Memory B cell (primary cell): ENCODE results near the gene MMP24OS.
"Not testable (repeated sequence)": the region's sequence is repeated elsewhere in the genome, so short reads cannot be mapped to it uniquely, and the experiment has no call there.

Experiments used
- ATAC-seq: fragments of 150-1000 bp; cut with Tn5 transposase; 2 replicates; pipeline ENCODE4 v1.10.0; 2021; ENCODE audit warnings: low read depth, mild to moderate bottlenecking, moderate library complexity
- DNase-seq, 2 donors: peaks; one replicate each; pipeline ENCODE4 v3.0.0; 2022; ENCODE audit warnings: low spot score in 2 of 2
- H3K27ac Mint-ChIP-seq: one replicate; pipeline ENCODE4 v1.8.0; 2022; ENCODE audit warnings: mild to moderate bottlenecking, moderate library complexity, mixed read lengths
- H3K27me3 Mint-ChIP-seq: one replicate; pipeline ENCODE4 v1.8.0; 2022; ENCODE audit warnings: mixed read lengths
- H3K36me3 Mint-ChIP-seq: one replicate; pipeline ENCODE4 v1.8.0; 2022; ENCODE audit warnings: mild to moderate bottlenecking, mixed read lengths
- H3K4me1 Mint-ChIP-seq: one replicate; pipeline ENCODE4 v1.8.0; 2022; ENCODE audit warnings: mixed read lengths
- H3K4me3 Mint-ChIP-seq: one replicate; pipeline ENCODE4 v1.8.0; 2022; ENCODE audit warnings: mild to moderate bottlenecking, moderate library complexity, mixed read lengths
- H3K9me3 Mint-ChIP-seq: one replicate; pipeline ENCODE4 v1.8.0; 2022; ENCODE audit warnings: mixed read lengths

MMP24OS gene

DNA sequence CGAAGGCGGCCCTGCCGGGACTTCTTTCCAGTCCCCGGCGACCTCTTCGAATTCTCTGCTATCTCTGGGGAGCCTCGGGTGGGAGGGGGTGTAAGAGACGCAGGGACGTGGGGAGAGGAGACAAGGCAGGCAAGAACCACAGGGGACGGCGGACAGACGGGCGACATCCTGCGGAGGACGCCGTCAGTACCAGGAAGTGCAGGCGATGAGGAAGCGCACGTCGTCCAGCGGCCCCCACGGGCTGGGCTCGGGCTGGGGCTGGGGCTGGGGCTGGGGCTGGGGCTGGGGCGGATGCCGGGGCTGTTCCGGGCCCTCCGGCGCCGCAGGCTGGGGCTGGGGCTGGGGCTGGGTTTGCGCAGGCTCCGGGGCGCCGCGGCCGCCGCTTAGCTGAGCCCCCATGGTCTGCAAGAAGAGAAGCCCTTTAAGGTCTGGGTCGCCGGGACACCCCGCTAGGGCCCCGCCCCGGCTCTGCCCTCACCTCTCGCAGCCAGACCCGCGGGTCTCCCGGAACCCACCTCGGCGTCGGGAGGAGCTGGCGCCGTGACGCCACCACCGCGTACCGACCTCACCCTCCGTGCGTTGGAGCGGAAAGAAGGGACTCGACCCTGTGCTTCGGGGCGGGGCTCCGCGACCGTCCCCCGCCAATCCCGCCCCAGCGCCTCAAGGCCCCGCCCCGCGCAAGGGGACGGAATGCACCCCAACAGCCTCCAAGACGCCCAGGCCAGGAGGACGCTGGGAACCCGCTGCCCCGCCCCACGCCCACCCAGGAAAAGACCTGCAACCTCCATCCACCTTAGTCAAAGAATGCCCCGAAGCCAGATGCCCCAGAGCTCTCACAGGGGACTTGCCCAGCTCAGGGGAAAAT is at the start of gene MMP24OS:
Gene MMP24OS (minus strand): TSS at position 592 of the 865 bp plus-strand sequence. CDS start 193 bp downstream, at position 399.
- Mint-ChIP-seq H3K36me3 (peaks cover 19% of the 10 kb centered on the region), H3K9me3 (no peaks in the 10 kb centered on the region), H3K27ac (peak within 1 kb of the TSS; percentile 95), H3K27me3 (no peaks in the 10 kb centered on the region), H3K4me3 (peak within 1 kb of the TSS; percentile 93), H3K4me1 (peaks cover 16% of the 10 kb centered on the region)
- DNase-seq (peak; percentile 87 to 90), ATAC-seq (peak; percentile 86)

DNA sequence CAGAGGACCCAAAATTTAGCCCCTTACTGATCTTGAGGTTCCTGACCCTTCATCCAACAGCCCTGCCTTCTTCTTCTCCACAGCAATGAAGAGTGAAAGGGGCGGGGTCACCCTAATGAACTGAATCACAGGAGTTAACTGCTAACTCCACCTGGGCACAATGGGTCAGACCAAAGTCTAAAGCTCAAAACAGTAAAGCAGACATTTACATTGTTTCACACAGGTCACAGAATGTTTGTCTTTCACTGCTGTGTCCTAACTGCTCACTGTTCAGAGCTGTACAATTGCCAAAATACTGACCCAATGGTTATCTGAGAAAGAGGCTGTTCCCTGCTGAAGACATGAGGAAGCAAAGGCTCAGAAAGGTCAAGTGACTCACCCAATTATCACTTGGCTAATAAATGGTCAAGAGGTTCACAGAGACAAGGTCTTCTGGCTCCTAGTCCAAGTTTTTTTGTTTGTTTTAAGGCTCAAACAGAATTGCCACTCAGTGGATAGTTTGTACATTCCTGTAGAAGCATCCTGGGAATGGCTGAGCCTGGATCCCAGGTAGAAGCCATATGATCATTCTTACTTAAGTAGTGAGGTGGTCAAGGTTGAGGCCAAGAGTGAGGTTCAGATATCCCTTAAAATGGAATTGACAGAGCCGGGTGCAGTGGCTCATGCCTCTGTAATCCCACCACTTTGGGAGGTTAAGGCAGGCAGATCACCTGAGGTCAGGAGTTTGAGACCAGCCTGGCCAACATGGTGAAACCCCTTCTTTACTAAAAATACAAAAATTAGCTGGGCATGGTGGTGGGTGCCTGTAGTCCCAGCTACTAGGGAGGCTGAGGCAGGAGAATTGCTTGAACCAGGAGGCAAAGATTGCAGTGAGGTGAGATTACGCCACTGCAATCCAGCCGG is 49.4 kb upstream of the MMP24OS start:
- Mint-ChIP-seq H3K36me3 (peaks cover 11% of the 10 kb centered on the region), H3K27ac (no peak overlapping the region), H3K4me3 (no peak overlapping the region), H3K4me1 (peaks cover 6% of the 10 kb centered on the region), H3K27me3 (no peaks in the 10 kb centered on the region), H3K9me3 (no peaks in the 10 kb centered on the region)
- no peak for ATAC-seq
- no peak for DNase-seq

DNA sequence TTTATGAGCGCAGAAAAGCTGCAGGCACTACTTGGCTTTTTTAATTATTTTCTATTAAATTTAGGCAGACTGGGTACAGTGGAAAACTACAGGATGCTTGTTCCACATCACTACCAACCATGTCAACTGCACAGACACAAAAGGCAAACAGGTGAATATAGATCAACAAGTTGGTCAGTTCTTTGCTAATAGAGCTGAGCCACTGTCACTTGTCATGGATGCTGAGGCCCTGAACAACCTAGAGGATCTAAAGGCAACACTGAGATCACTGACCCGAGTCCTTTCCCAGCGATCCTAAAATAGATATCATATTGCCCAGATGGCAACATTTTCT is 48.8 kb upstream of the MMP24OS start:
- no peaks in the 10 kb centered on the region for H3K9me3 Mint-ChIP-seq
- H3K27ac Mint-ChIP-seq: no peak overlapping the region
- H3K36me3 Mint-ChIP-seq: peaks cover 11% of the 10 kb centered on the region
- H3K27me3 Mint-ChIP-seq: no peaks in the 10 kb centered on the region
- DNase-seq: no peak
- H3K4me3 Mint-ChIP-seq: no peak overlapping the region
- ATAC-seq: no peak
- H3K4me1 Mint-ChIP-seq: peaks cover 6% of the 10 kb centered on the region

DNA sequence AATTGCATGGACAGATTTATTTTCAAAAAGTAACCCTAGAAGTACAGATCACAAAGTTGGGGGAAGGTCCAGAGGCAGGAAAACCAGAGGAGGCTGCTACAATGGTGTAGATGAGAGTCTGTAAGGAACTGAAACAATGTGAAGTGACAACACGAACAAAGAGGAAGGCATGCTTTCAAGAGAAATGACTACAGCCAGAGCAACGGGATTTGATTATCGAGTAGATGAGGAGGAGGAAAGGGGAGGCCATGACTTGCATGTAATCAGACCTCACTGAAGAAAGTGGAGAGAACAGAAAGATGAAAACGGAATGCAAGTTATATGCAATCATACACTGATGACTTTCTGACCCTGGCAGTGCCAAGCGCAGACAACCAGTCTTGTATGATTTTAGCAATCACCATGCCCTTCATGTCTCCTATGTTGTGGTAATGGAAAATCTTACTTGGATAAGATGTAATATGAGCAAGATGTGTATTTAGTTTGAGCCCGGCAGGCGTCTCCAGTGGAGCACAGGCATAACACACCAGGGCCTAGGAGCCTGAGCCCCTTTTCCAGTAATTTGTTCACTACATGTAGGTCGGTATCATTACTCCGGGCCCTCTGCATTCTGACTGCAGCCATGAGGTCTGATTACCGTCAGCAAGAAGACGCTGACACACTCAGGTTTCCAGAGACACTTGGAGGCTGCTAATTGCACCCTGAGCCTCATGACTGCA is 48.3 kb upstream of the MMP24OS start:
- no peak overlapping the region for H3K27ac Mint-ChIP-seq
- peaks cover 11% of the 10 kb centered on the region for H3K36me3 Mint-ChIP-seq
- H3K27me3 Mint-ChIP-seq: no peaks in the 10 kb centered on the region
- no peaks in the 10 kb centered on the region for H3K9me3 Mint-ChIP-seq
- peaks cover 6% of the 10 kb centered on the region for H3K4me1 Mint-ChIP-seq
- ATAC-seq (no peak), DNase-seq (no peak)
- H3K4me3 Mint-ChIP-seq: no peak overlapping the region

DNA sequence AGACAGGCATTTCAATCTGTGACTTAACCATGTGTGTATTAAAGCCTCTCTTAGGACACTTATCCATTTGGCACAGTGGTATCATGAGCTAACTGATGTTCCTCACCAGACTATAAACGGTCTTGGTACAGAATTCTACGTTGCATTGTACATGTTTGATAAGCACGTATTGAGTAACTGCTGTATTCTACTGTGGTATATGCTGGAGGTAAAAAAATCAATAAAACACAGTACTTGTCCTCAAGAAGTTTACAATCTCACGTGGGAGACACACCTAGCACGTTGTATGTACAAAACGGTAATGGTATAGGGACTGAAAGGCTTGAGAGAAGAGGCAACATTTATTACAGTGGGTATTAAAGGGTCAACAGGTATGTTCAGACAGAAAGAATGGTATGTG is 47.5 kb upstream of the MMP24OS start:
- peaks cover 6% of the 10 kb centered on the region for H3K4me1 Mint-ChIP-seq
- no peak for DNase-seq

DNA sequence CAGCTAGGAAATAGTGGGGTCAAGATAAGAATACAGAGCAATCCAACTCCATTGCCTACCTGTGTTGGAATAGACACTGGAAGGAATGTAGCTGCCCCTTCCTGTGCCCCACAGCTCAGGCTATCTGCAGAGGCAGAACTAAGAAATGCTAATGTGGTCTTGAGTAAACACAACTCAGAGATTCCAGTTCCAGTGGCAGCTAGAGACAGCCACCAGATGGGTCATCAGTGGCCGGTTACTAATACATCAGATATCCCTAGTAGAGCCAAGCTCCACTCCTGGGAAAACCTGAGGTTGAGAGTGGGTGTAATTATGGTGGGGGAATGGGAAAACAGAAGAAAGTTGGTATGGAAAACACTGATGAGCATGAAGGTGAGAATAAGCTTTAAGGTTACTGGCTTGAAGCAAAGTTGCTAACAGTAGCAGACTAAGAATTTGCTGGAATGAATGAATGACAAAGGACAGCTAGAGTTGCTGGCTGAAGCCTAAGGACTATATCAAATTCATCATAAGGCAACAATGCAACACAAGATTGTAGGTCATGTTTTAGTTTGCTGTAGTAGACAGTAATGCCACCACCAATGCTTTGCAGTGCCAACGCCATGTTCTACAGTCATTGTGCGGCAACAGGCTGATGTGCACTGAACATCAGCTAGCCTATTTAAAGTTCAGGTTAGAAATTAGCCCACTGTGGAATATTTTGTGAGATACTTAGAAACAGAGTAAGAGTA is 42.6 kb upstream of the MMP24OS start:
- no peak overlapping the region for H3K4me3 Mint-ChIP-seq
- DNase-seq (no peak), ATAC-seq (no peak)
- no peaks in the 10 kb centered on the region for H3K27me3 Mint-ChIP-seq
- H3K9me3 Mint-ChIP-seq: no peaks in the 10 kb centered on the region
- peaks cover 2% of the 10 kb centered on the region for H3K4me1 Mint-ChIP-seq
- peaks cover 9% of the 10 kb centered on the region for H3K36me3 Mint-ChIP-seq
- H3K27ac Mint-ChIP-seq: peak overlapping the region; percentile 15

More for the DNA sequence above, 47.5 kb upstream of the MMP24OS start:
- Mint-ChIP-seq H3K27ac (no peak overlapping the region), H3K4me3 (no peak overlapping the region), H3K9me3 (no peaks in the 10 kb centered on the region), H3K27me3 (no peaks in the 10 kb centered on the region), H3K36me3 (peaks cover 13% of the 10 kb centered on the region)
- ATAC-seq: no peak

DNA sequence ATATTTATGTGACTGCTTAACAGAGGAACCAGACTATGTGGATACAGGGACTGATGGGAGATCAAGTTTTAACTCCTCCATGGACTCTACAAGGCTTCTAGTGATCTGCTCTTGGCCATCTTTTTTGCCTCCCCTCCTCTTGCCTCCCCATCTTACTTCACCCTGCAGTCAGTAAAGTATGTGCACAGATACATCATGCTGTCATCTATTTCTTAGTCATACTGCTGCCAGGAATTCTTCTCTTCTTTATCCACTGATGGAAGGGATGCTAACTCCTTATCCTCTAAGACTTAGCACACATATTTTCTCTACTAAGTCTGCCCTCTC is 41.9 kb upstream of the MMP24OS start:
- no peaks in the 10 kb centered on the region for H3K9me3 Mint-ChIP-seq
- no peak for DNase-seq
- no peak overlapping the region for H3K4me3 Mint-ChIP-seq
- peaks cover 7% of the 10 kb centered on the region for H3K4me1 Mint-ChIP-seq
- no peak for ATAC-seq
- H3K27ac Mint-ChIP-seq: no peak overlapping the region
- no peaks in the 10 kb centered on the region for H3K27me3 Mint-ChIP-seq
- H3K36me3 Mint-ChIP-seq: peaks cover 9% of the 10 kb centered on the region

DNA sequence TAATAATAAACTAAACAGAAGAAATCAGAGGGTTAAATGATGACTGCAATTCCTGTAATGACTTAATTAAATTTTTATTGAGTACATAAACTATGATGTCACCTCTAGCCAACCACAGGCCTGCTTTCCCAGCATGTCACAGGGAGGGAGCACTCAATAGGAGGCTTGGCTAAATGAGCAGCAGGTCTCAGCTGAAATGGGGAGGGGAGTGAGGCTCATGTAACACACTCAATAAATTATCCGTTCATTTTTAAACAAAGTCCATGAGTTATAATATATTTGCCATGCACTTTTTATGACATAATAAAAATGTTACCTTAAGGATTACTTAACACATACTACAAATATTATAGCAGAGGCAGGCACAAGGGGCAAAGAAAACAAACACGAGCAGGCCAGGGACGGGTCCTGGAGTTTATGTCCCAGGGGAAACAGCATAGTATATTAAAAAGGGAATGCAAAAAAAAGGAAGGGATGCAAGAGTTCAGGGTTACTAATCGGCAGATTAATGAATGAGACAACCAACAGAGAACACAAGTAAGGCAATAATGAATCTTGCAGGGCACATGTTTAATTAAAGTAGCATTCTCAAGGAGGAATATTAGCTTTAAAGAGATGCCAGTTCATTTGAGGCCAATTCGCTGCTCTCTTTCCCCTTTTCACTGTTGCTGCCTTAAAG is 41.4 kb upstream of the MMP24OS start:
- H3K4me3 Mint-ChIP-seq: no peak overlapping the region
- H3K27me3 Mint-ChIP-seq: no peaks in the 10 kb centered on the region
- H3K27ac Mint-ChIP-seq: no peak overlapping the region
- ATAC-seq: no peak
- peaks cover 11% of the 10 kb centered on the region for H3K36me3 Mint-ChIP-seq
- DNase-seq: no peak
- H3K4me1 Mint-ChIP-seq: peaks cover 7% of the 10 kb centered on the region
- no peaks in the 10 kb centered on the region for H3K9me3 Mint-ChIP-seq

DNA sequence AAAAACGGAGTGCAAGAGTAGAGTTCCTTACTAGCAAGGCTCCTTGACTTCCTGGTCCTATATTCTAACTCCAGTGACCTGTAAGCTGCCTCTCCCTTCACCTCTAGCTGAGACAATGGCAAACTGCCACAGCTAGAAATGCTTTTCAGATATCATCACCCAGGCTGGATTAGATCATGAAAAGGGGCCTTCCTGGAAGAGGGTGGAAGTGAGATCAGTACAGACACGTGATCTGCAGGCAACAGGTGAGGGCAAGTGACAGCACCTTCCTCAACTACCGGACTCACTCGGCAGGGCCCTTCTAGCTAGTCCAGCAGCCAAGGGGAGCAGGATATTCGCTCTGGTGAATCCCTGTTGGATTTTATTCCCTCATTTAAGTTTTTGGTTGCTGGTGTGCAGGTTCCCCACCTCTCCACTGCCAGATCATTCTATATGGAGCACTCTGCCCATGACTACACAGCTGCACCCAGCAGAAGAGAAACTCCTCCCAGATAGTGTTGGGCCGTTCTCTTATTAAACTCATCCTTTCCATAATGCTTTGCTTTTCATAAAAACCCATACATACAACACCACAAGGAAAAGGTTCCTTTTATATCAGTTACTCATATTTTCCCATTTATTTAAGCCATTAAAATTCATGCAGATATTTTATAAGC is 40.7 kb upstream of the MMP24OS start:
- no peak for DNase-seq
- peaks cover 13% of the 10 kb centered on the region for H3K36me3 Mint-ChIP-seq
- H3K27ac Mint-ChIP-seq: no peak overlapping the region
- no peak overlapping the region for H3K4me3 Mint-ChIP-seq
- H3K9me3 Mint-ChIP-seq: no peaks in the 10 kb centered on the region
- peak; percentile 32 for ATAC-seq
- H3K27me3 Mint-ChIP-seq: no peaks in the 10 kb centered on the region
- peaks cover 7% of the 10 kb centered on the region for H3K4me1 Mint-ChIP-seq

DNA sequence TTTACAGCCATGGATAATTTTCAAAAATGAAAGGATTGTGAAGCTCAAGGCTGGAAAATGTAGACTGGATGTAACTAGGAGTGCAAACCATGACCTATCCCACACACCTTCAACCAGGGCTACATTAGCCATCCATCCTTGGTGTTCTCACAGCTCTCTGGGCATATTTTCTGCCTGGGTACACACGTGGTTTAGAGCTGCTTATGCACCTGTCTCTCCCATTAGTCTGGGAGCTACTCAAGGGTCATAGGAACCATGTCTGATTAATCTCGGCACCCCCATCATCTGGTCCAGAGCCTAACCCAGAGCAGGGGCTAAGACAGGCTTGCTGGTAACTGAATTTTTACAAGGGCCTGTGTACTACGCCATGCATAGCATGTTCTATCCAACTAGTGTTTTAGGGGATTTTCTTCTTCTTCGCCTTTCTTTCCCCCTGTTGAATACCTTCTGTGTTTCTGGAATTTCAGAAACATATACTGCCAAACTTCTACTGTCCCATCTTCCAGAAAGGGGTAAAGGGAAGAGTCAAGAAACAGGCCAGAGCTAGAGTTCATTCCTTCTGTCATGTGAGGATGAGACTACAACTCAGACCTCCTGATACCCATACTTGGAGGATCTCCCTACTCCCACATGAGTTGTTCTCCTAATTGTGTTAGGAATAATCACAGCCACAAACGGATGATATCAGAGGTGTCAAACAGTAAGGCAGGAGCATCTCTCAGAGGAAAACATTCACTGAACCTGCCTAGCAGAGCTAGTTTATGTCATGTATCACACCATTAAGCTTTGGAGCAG is 39.7 kb upstream of the MMP24OS start:
- Mint-ChIP-seq H3K9me3 (no peaks in the 10 kb centered on the region), H3K4me1 (peaks cover 9% of the 10 kb centered on the region), H3K27ac (no peak overlapping the region), H3K4me3 (no peak overlapping the region), H3K36me3 (peaks cover 15% of the 10 kb centered on the region), H3K27me3 (no peaks in the 10 kb centered on the region)
- DNase-seq: no peak
- ATAC-seq: no peak

DNA sequence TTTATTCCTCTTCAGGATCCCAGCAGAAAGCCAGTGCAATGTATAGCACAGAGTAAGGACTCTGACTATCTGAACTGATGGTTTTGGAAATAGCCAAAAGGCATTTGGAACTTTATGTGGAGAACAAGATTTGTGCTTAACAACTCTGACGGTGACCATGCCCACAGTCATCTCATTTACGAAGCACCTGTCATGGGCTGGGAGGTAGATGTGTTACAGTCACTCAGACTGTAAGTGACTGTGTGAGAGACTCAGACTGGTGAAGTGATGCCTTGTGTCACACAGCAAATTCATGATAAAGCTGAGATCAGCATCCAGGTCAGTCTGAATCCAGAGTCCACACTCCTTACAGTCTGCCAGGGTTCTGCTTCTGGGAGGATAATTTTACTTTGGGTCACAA is 38.2 kb upstream of the MMP24OS start:
- no peak overlapping the region for H3K4me3 Mint-ChIP-seq
- ATAC-seq: no peak
- H3K4me1 Mint-ChIP-seq: peaks cover 9% of the 10 kb centered on the region

DNA sequence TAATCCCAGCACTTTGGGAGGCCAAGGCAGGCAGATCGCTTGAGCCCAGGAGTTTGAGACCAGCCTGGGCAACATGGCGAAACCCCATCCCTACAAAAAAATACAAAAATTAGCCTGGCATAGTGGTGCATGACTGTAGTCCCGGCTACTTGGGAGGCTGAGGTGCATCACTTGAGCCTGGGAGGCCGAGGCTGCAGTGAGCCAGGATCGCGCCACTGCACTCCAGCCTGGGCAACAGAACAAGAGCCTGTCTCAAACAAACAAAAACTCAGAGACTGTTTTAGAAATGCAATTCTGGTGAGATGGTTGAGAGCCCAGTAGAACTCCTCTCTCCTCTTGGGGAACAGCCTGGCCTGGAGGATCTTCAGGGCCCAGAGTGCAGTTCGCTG is 37.7 kb upstream of the MMP24OS start:
- ATAC-seq, H3K27ac Mint-ChIP-seq, DNase-seq, H3K9me3 Mint-ChIP-seq, H3K27me3 Mint-ChIP-seq, H3K4me1 Mint-ChIP-seq, H3K4me3 Mint-ChIP-seq: not testable (repeated sequence)
- H3K36me3 Mint-ChIP-seq: peaks cover 19% of the 10 kb centered on the region

More for the DNA sequence above, 38.2 kb upstream of the MMP24OS start:
- Mint-ChIP-seq H3K36me3 (peaks cover 19% of the 10 kb centered on the region), H3K27ac (peak overlapping the region; percentile 38), H3K27me3 (no peaks in the 10 kb centered on the region), H3K9me3 (no peaks in the 10 kb centered on the region)
- no peak for DNase-seq
